T-helper 2 cell (primary cell): ENCODE data around the gene TMEM179.
"Not testable (repeated sequence)": the region's sequence is repeated elsewhere in the genome, so short reads cannot be mapped to it uniquely, and the experiment has no call there.

Experiments used
- DNase-seq, 5 experiments: peaks; one replicate each; pipeline versions ENCODE4 v3.0.0 to v3.0.0-alpha.2; 2012 to 2022

Gene TMEM179

DNA sequence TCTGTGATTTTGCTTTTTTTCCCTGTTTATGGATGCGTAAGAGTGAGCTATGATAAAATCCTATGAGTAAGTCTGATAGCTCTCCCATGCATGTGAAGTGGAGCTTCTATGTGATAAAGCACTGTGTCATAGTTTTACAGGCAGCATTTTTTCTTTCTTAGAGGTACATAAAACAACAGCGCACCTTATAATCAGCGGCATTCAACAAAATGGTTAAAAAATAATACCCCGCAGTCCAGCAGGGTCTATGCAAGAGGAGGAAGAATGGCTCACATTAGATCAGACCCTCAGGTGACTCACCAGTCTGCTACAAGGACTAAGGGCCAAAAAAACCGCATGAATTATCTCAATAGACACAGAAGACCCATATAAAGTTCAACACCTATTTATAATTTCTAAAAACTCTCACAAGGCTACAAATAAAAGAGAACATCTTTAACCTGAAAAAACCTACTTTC lies 33.0 kb upstream of the TMEM179 start:
- DNase-seq: no peak

DNA sequence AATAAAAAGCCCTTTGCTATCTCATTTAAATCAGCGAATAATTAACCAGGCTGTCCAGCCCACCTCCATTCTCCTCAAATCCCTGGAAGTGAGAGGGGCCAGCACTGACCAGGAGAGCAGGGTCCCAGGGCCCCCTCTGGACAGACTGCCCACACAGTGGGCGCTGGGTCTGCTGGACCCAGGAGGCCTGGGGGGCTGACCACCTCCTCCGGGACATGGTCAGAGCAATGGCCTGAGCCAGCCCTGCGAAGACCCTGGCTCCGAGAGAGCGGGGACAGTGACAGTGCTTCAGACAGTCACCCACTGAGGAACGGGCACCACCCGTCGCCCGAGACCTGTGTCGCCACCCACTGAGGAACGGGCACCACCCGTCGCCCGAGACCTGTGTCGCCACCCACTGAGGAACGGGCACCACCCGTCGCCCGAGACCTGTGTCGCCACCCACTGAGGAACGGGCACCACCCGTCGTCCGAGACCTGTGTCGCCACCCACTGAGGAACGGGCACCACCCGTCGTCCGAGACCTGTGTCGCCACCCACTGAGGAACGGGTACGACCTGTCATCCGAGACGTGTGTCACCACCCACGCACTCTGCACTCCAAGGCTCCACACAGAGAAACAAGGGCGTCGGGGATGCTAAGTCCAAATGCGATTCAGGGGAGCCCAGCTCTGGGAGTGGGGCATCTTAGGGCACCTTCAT lies 32.4 kb upstream of the TMEM179 start:
- not testable (repeated sequence) for DNase-seq

DNA sequence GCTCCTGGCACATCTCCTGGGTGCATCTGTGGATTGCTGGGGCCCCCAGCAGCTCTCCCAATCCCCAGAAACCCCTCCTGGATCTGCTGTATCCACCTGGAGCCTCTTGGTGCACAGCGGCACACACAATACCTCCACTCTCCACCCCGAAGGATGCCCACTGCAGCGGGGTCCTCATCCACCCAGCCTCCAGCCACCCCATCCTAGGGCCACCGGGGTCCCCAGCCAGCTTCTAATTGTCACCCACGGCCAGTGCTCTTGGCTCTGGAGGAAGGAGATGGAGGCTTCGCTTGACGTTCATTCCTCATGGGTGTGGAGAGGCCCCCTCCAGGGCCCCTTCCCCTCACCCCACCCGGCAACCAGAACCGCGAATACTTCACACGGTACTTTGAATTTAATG lies 31.6 kb upstream of the TMEM179 start:
- DNase-seq: no peak

DNA sequence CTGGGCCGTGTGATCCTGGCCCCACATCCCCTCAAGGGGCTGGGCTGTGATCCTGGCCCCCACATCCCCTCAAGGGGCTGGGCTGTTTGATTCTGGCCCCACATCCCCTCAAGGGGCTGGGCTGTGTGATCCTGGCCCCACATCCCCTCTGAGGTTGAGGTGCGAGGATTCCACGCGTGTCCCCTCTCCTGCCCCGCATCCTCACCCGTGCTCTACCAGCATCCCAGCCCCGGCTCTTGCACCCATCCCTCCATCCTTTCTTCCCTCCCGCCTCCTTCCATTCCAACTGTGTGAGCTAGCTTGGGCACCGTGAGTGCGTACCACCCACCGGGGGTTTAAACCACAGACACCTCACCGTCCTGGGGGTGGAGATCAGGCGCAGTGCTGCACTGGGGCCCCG lies 31.1 kb upstream of the TMEM179 start:
- DNase-seq: no peak

DNA sequence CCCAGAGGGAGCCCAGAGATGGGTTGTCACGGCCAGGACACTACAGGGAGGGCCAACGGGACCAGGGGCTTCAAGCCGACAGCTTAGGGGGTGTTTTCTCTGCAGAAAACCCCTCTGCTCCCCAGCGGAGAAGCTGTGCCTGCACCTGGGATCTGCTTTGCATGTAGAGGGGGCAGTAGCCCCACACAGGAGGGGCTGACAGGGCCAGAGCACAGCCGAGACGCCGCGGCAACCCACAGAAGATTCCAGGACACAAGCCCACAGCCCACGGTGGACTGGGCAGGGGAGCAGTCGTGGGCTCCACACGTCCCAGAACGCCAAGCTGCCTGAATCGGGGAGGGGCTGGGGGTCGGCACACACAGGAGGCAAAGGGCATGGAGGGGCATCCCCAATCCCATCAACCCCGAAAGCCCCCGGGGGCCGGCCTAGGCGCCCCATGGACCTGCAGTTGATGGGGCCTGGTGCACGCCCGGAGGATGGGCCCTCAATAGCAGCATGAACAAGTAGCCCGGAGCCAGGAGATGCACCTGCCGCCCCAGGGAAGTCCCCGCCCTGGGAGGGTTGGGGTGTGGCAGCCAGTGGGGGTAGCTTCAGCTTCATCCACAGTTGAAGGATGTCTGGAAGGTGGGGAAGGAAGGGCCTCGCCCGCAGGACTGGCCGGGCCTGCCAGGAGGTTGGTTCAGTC lies 30.5 kb upstream of the TMEM179 start:
- no peak for DNase-seq

DNA sequence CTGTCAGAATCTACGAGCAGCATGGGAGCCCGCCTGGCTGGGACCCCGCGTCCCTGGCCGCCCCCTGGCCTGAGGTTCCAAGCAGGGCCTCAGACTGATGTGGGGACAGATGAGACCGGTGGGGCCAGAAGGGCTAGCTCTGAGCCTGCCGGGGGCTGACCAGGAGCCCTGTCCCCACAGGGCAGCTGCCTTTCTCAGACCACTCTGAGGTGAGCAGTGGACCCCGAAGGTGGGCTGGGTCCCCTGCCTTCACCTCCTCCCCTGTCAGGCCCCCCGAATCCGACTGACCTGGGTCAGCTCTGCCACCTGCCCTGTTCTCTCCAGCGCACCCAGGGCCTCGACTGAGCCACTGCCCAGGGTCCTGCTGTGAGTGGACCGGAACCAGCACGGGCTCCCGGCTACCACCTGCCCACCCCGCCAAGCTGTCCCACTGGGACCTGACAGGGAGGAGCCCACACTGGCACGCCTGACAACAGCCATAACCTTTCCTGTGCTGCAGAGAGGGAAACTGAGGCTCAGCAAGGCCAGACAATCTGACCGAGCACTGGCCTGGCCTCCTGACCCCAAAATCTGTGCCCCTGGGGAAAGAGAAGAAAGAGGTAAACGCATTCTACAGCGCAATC lies 29.7 kb upstream of the TMEM179 start:
- no peak for DNase-seq

DNA sequence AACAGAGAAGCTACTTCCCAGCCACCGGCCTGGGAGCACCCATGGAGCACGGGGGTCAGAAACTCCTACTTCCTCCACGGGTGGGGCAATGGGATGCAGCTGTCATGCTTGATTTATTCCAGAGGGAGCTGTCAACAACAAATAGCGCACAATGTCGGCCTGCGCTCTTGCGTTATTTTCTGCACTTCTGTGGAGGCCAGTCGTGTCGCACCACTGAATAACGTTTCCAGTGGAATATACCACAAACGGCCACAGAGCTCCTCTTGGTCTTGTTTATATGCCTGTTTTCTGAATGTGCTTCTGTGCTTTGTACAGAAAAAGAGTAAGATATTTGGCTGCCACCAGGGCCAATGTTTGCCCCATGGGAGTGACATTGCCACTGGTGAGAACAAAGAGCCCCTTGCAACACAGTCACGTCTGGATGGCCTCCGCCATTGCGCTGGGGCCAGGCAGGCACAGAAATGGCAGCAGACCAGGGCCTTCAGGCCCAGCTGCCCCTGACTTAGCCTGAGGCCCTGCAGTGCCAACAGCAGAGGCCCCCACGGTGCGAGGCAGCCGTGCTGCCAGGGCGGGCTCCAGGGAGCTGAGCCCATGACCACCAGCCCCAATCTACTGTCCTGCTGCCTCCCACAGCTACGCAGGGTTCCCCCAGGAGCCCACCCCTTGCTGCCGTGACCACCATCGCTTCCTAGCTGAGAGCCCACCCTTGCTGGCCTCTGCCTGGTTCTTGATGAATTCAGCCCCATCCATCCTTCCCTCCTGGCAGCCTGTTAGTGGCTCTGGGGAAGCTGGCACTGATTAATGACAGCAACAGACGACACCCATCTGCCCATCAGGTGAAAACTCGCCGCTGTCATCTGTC lies 28.9 kb upstream of the TMEM179 start:
- DNase-seq: no peak

DNA sequence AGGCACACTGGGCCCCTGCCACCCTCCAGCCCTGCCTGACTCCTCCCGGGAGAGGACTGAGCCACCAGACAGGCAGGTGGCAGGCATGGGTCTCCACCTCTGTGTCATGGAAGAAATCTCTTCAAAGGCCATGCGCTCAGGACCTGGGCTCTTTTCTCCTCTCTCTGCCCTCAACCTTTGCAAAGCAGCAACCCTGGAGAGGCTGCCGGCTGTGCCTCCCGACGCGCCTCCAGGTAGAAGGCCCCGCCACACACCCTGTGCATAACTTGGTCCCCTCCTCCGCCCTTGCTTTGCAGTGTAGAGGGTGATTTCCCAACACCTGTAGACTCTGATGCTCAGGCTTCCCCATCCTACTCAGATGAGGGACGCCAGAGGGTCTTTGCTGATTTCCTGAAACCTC lies 28.2 kb upstream of the TMEM179 start:
- no peak for DNase-seq

DNA sequence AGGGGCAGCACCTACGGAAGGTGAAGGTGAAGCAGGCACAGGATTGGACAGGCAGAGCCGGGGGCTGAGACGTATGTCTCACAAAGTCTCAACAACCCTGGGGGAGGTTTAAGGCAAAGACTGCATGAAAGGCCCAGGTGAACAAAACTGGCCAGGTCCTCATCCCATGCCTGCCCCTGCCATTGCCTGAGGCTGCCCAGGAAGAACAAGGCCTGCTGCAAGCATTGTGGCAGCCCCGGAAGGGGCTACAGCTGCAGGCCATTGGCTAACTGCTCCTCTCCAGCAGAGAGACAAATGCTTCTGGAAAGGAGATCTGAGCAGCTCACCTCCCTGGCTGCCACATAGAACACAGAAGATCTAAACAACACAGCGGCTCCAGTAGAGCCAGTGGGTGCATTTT lies 20.4 kb upstream of the TMEM179 start:
- DNase-seq: no peak

DNA sequence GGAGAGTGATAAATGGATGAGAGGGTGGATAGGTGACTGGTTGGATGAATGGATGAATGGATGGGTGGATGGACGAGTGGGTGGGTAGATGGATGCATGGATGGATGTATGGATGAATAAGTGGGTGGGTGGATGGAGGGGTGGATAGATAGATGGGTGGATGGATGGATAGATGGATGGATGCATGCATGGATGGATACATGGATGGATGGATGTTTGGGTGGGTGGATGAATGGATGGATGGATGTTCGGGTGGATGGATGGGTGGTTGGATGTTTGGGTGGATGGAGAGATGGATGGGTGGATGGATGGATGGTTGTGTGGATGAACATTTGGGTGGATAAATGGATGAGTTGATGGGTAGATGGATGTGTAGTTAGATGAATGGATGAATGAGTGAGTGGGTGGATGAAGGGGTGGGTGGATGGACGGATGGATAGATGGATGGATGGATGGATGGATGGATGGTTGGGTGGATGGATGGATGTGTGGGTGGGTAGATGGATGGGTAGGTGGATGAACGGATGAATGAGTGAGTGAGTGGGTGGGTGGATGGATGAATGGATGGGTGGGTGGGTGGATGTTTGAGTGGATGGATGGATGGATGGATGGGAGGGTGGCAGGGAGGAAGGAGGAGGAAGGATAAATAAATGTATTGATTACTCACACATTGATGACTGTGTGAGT lies 9.7 kb upstream of the TMEM179 start:
- DNase-seq: no peak

DNA sequence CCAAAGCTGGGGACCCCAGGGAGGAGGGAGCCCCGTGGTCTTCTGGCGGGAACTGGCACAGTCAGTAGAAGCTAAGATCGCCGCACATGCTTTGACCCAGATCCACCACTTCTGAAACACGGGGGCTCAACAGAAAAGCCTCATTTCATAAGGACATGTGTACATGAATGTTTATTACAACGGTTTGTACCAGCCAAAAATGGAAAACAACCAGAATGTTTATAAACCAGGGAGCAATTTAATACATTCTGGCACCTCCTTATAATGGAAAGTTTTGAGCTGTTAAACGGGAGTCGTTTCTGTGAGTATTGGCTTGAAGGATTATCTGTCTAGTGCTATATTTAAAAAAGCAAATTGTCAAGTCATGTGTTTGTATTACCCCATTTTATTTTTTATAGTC lies 7.3 kb upstream of the TMEM179 start:
- DNase-seq: no peak

DNA sequence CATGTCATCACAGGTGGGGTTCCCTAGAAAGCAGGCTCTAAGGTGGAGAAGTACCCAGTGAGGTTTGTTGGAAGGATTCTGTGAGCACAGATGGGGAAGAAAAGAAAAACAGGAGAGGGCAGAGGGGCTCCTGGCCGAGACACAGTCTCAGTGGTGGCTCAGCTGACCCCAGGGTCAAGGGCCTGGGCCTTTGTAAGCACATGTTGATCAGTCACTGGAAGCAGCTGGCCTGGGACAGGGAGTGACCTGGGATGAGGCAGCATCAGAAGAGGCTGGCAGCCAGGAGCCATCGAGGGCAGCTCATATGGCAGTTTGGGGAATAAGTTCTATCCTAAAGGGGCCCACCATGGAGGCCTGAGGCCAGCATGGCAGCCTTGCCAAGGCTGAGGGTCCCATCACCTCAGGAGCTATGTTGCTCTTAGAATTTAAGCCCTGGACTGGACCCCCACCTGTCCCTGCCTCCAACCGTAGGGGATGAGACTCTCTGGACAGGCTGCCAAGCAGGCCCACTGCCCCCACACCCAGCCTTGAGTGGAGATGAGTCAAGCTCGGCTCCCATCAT lies 6.3 kb upstream of the TMEM179 start:
- DNase-seq: no peak

DNA sequence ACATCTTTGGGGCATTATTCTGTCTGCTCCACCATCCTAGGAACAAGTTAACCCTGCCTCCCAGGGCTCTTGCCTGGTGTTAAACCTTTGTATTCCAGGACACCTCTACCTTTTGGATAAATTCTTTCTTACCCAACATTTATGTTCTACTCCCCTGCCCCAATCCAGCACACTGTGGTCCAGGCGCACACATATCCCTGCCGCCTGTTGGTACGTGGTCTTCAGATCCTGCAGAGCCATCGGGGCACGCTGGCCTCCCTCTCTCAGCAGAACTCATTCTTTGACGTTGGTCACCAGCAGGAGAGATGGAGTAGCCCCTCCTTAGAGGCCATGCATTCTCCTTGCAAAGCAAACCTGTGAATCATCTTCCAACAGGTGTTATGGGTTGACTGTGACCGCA lies 5.1 kb upstream of the TMEM179 start:
- no peak for DNase-seq

DNA sequence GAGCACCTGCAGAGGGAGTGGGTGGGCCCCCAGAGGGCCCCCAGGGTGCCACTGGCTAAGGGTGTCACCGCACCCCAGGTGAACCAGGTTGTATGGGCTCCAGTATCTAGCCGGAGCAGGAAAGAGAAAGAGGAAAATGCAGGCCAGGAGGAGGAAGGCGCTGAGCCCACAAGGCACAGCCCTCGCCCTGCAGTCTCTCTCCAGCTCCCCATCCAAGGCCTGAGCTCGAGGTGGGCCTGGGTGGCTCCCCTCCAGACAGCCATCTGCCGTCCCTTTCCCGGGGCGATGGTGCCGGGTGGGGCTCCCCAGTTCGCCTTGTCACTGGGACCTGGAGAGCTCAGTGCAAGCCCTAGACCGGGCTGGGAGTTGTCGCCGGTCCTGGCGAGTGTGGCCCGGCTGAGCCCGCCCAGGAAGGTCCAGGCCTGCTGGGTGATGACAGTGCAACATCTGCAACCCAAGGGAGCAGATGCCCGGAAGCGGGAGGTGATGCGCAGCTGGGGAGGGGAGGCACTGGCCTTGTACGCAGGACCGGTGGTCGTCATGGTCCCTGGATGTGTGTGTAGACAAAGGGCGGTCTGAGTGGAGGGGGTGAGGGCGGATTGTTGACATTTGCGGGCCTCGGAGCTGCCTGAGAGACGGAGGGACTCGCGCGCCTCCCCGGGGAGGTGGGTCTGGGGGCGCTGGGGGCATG lies 716 bp downstream of the TMEM179 start:
- no peak for DNase-seq

DNA sequence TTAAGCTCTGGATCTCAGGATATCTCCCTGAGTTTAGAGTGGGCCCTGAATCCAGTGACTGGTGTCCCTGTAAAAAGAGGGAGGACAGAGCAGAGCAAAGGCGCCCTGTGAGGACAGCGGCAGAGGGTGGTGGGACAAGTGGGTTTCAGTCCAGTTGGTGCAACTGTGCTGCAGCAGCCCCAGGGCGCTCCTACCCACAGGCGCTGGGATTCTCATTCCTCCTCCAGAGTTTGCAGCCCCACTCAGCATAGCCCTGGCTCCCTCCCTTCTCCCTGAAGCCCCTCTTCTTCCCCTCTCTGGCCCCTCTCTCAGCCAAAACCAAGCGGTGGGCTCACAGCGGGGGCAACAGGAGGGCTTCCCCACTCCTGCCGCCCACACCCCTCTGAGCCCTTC lies 1.6 kb downstream of the TMEM179 start:
- DNase-seq: no peak

DNA sequence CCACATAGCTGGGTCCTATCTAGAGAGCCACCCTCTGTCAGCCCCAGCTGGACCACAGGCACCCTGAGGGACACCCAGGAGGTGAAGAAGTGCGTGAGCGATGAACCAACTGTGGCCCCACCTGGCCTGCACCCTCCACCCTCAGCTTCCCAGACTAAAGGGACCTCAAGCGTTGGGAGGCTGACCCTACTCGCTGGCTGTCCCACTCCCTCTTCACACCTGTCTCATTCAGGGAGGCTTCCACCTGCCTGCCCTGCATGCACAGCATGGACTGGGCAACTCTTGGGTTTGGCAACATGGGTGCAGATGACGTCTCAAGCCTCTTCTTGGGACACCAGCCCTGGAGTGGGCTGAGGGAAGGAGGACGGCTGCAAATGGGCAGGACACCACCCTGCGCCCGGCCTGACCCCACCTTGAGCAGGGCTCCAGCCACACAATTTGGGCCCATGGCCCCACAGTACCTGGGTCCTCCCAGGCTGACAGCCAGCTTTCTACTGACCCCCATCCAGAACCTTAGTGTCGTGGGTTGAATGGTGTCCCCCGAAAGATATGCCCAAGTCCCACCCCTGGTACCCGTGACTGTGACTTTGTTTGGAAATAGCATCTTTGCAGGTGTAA lies 2.1 kb downstream of the TMEM179 start:
- no peak for DNase-seq

DNA sequence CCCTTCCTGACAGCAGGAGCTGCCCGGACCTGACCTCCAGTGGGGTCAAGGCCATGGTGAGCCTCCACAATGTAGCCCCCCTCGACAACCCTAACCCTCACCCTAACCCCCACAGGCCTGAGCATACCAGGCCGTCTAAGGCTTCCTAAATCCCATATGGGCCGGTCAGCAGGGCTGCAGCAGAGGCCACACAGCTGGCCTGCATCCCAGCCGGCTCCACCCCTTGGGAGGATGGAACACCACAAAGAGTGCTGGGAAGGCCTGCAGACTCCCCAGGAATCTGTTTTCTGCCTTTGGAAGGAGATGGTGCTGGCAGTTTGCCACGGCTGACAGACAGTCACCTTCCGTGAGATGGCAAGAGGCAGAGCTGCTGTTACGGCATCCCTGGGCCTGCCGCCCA lies 2.8 kb downstream of the TMEM179 start:
- DNase-seq: no peak

DNA sequence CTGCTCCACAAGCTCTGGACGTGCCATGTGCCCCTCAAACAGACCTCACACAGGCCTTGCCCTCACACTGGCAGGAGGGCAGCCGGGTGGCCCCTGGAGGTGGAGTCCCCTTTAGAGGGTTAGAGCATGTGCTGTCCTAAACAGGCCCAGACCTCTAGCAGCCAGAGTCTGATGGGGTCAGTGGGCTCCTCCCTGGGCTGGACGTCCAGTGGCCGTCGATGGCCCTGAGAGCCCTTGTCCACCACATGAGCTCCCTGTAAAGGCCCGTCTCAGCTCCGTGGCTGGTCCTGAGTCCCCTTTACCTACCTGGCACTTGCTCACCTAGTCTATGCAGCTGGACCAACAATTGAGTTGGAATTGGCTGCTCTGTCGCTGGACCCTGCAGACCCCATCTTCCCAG lies 3.8 kb downstream of the TMEM179 start:
- DNase-seq: no peak

DNA sequence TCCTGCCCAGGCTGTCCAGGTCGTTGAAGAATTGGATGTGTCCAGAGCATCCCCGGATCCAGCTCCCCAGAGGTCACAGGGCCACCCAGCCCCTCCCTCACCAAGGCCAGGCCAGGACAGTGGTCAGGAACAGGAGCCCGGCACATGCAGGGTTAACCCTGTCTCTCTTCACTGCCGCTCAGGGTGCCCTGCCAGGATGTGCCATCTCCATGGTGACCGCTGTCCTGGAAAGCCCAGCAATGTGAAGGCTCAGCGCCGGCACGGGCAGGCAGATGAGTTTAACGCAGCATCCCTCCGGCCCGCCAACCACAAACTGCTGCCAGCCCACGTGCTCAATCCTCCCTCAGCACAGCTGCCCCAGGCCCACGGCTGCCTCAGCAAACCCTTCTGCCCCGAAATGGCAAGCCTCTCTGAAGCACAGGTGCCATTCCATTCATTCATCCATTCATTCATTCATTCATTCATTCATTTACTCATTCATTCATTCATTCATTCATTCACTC lies 4.4 kb downstream of the TMEM179 start:
- no peak for DNase-seq

DNA sequence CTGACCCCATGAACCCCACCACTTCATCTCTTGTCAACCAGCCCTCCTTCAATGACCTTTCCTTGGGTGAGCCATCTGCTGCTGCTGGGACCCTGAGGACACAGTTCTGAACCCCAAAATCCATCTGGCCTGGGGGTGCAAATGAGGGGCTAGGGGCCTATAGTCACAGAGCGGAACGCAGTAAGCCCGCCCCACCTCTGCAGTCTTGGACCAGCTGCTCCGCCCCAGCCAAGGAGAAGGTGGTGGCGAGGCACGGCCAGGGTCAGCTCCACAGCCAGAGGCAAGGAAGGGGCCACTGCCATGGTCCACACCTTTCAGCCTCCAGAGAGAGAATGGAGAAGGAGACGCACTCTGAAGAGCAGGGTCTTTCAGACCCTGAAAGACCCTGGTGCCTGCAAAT lies 5.1 kb downstream of the TMEM179 start:
- no peak for DNase-seq

DNA sequence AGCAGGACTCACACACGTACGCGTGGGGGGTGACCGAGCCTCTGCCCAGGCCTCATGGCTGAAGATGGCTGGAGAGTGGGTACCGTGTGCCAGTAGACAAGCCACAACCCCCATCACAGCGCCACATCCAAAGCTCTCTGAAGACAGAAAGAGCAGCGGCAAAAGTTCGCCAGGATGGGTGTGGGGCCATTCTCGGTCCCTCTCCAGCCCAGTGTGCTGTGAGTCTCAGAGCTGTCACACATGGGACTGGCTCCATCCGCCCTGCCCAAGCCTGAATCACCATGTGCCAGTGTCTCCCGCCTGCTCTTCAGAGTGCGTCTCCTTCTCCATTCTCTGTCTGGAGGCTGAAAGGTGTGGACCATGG lies 5.7 kb downstream of the TMEM179 start:
- DNase-seq: peak in 1 of 5 experiments; percentile 1
